ENCODE results near the gene NOP14. TPM values are rescaled to one million over a fixed set of nuclear protein-coding genes. Genes with fewer than 3 reads are reported as not detected.

Gene NOP14
- total and polyA plus RNA-seq, 2 experiments from 2014 or later: 29.9 to 38.7 TPM

DNA sequence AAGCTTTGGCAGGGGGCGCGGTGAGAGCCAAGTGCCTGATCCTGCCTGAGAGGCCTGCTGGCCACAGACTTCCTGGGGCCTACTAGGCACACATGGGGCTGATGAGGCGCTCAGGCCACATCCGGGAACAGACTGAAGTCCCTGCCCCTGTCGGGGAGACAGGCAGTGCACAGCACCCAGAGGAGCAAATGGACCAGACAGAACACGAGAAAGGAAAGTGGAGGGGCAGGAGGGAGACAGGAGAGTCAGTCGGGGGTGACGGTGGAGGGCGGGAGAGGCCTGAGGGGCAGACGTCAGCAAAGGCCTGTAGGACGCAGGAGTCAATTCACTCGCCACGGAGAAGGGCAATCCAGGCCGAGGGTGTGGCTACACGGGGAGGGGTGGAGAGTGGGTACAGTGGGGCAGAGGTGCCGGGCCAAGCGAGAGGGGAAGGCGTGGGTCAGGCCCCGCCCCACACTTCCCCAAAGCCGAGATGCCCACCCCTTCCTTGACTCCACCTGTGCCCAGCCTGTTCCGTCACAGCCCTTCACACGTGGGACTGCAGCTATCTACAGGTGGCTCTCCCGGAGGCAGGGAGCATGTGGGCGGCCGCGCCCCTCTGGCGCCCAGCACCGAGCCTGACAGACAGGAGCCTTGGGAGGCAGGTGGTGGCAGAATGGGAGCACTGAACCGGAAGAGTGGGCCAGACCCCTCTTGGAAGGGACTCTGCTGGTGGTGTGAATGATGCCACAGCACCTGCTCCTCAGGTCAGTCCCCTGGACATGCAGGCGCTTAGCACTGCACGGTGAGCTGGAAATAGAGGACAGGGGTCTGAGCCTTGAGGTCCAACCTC is 20.5 kb downstream of the NOP14 start:
- no peaks in the 10 kb centered on the region for H3K4me1 ChIP-seq (ENCODE audit: insufficient read depth)
- DNase-seq (ENCODE audit: low spot score) (no peak), ATAC-seq (peak; percentile 16)
- peaks cover 14% of the 10 kb centered on the region for H4K20me1 ChIP-seq (replicated peaks; ENCODE audit: insufficient read depth)
- peaks cover 24% of the 10 kb centered on the region; the same call in 1 of the 2 replicates for H3F3A ChIP-seq (replicated peaks; ENCODE audit: low read depth)
- H2AFZ ChIP-seq: no peak overlapping the region
- TF ChIP-seq NANOG (IDR thresholded peaks at IDR 0.05; ENCODE audit: borderline replicate concordance): no peak
- no peak for TF ChIP-seq EZH2 (IDR thresholded peaks at IDR 0.05; ENCODE audit: low read depth, unreplicated experiment)
- TF ChIP-seq, protein P1, sequence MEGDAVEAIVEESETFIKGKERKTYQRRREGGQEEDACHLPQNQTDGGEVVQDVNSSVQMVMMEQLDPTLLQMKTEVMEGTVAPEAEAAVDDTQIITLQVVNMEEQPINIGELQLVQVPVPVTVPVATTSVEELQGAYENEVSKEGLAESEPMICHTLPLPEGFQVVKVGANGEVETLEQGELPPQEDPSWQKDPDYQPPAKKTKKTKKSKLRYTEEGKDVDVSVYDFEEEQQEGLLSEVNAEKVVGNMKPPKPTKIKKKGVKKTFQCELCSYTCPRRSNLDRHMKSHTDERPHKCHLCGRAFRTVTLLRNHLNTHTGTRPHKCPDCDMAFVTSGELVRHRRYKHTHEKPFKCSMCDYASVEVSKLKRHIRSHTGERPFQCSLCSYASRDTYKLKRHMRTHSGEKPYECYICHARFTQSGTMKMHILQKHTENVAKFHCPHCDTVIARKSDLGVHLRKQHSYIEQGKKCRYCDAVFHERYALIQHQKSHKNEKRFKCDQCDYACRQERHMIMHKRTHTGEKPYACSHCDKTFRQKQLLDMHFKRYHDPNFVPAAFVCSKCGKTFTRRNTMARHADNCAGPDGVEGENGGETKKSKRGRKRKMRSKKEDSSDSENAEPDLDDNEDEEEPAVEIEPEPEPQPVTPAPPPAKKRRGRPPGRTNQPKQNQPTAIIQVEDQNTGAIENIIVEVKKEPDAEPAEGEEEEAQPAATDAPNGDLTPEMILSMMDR (conservative IDR thresholded peaks at IDR 0.05; ENCODE audit: low read depth in 2 of 2): no peak
- TF ChIP-seq JUNB (IDR thresholded peaks at IDR 0.05; ENCODE audit: unreplicated experiment): no peak
- TF ChIP-seq ZNF114 (CRISPR knock-in tag; IDR thresholded peaks at IDR 0.05): no peak
- TF ChIP-seq, protein P2, sequence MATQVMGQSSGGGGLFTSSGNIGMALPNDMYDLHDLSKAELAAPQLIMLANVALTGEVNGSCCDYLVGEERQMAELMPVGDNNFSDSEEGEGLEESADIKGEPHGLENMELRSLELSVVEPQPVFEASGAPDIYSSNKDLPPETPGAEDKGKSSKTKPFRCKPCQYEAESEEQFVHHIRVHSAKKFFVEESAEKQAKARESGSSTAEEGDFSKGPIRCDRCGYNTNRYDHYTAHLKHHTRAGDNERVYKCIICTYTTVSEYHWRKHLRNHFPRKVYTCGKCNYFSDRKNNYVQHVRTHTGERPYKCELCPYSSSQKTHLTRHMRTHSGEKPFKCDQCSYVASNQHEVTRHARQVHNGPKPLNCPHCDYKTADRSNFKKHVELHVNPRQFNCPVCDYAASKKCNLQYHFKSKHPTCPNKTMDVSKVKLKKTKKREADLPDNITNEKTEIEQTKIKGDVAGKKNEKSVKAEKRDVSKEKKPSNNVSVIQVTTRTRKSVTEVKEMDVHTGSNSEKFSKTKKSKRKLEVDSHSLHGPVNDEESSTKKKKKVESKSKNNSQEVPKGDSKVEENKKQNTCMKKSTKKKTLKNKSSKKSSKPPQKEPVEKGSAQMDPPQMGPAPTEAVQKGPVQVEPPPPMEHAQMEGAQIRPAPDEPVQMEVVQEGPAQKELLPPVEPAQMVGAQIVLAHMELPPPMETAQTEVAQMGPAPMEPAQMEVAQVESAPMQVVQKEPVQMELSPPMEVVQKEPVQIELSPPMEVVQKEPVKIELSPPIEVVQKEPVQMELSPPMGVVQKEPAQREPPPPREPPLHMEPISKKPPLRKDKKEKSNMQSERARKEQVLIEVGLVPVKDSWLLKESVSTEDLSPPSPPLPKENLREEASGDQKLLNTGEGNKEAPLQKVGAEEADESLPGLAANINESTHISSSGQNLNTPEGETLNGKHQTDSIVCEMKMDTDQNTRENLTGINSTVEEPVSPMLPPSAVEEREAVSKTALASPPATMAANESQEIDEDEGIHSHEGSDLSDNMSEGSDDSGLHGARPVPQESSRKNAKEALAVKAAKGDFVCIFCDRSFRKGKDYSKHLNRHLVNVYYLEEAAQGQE (IDR thresholded peaks at IDR 0.05; ENCODE audit: unreplicated experiment): no peak
- TF ChIP-seq, protein P3, sequence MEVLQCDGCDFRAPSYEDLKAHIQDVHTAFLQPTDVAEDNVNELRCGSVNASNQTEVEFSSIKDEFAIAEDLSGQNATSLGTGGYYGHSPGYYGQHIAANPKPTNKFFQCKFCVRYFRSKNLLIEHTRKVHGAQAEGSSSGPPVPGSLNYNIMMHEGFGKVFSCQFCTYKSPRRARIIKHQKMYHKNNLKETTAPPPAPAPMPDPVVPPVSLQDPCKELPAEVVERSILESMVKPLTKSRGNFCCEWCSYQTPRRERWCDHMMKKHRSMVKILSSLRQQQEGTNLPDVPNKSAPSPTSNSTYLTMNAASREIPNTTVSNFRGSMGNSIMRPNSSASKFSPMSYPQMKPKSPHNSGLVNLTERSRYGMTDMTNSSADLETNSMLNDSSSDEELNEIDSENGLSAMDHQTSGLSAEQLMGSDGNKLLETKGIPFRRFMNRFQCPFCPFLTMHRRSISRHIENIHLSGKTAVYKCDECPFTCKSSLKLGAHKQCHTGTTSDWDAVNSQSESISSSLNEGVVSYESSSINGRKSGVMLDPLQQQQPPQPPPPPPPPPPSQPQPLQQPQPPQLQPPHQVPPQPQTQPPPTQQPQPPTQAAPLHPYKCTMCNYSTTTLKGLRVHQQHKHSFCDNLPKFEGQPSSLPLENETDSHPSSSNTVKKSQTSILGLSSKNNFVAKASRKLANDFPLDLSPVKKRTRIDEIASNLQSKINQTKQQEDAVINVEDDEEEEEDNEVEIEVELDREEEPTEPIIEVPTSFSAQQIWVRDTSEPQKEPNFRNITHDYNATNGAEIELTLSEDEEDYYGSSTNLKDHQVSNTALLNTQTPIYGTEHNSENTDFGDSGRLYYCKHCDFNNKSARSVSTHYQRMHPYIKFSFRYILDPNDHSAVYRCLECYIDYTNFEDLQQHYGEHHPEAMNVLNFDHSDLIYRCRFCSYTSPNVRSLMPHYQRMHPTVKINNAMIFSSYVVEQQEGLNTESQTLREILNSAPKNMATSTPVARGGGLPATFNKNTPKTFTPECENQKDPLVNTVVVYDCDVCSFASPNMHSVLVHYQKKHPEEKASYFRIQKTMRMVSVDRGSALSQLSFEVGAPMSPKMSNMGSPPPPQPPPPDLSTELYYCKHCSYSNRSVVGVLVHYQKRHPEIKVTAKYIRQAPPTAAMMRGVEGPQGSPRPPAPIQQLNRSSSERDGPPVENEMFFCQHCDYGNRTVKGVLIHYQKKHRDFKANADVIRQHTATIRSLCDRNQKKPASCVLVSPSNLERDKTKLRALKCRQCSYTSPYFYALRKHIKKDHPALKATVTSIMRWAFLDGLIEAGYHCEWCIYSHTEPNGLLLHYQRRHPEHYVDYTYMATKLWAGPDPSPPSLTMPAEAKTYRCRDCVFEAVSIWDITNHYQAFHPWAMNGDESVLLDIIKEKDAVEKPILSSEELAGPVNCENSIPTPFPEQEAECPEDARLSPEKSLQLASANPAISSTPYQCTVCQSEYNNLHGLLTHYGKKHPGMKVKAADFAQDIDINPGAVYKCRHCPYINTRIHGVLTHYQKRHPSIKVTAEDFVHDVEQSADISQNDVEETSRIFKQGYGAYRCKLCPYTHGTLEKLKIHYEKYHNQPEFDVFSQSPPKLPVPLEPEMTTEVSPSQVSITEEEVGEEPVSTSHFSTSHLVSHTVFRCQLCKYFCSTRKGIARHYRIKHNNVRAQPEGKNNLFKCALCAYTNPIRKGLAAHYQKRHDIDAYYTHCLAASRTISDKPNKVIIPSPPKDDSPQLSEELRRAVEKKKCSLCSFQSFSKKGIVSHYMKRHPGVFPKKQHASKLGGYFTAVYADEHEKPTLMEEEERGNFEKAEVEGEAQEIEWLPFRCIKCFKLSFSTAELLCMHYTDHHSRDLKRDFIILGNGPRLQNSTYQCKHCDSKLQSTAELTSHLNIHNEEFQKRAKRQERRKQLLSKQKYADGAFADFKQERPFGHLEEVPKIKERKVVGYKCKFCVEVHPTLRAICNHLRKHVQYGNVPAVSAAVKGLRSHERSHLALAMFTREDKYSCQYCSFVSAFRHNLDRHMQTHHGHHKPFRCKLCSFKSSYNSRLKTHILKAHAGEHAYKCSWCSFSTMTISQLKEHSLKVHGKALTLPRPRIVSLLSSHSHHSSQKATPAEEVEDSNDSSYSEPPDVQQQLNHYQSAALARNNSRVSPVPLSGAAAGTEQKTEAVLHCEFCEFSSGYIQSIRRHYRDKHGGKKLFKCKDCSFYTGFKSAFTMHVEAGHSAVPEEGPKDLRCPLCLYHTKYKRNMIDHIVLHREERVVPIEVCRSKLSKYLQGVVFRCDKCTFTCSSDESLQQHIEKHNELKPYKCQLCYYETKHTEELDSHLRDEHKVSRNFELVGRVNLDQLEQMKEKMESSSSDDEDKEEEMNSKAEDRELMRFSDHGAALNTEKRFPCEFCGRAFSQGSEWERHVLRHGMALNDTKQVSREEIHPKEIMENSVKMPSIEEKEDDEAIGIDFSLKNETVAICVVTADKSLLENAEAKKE (CRISPR knock-in tag; IDR thresholded peaks at IDR 0.05): no peak
- TF ChIP-seq, protein P4, sequence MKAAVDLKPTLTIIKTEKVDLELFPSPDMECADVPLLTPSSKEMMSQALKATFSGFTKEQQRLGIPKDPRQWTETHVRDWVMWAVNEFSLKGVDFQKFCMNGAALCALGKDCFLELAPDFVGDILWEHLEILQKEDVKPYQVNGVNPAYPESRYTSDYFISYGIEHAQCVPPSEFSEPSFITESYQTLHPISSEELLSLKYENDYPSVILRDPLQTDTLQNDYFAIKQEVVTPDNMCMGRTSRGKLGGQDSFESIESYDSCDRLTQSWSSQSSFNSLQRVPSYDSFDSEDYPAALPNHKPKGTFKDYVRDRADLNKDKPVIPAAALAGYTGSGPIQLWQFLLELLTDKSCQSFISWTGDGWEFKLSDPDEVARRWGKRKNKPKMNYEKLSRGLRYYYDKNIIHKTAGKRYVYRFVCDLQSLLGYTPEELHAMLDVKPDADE (IDR thresholded peaks at IDR 0.05): no peak
- TF ChIP-seq STAT1 (IDR thresholded peaks at IDR 0.05; ENCODE audit: unreplicated experiment): no peak
- no peak; the same call in 1 of the 2 replicates for TF ChIP-seq POLR2AphosphoS5 (IDR thresholded peaks at IDR 0.05; ENCODE audit: low read depth)
- H3K27ac ChIP-seq (ENCODE audit: low read depth): no peak overlapping the region
- peaks cover 5% of the 10 kb centered on the region for H3K79me2 ChIP-seq (replicated peaks; ENCODE audit: insufficient read depth)
- H3K27ac Mint-ChIP-seq: peak overlapping the region; percentile 44; the same call in 1 of the 2 replicates
- peaks cover 58% of the 10 kb centered on the region for H3K36me3 ChIP-seq (ENCODE audit: insufficient read depth)
- H3K27me3 ChIP-seq (ENCODE audit: insufficient read depth): no peaks in the 10 kb centered on the region
- H3K9me2 ChIP-seq (ENCODE audit: insufficient read depth): no peaks in the 10 kb centered on the region
- peaks cover 3% of the 10 kb centered on the region; the same call in 2 of the 3 replicates for H3K4me1 Mint-ChIP-seq
- H3K4me3 Mint-ChIP-seq: no peak overlapping the region; the same call in 2 of the 3 replicates
- no peaks in the 10 kb centered on the region; the same call in 2 of the 3 replicates for H3K9me3 Mint-ChIP-seq
- H3K27me3 Mint-ChIP-seq (ENCODE audit: insufficient read depth, low read depth, poor library complexity): peaks cover 18% of the 10 kb centered on the region
- no peak overlapping the region for H3K4me3 ChIP-seq
- no peak overlapping the region for H3K4me2 ChIP-seq
- peaks cover 99% of the 10 kb centered on the region for H3K36me3 Mint-ChIP-seq (ENCODE audit: low read depth)

All from GM23338 (cell line).